ENCODE data around the gene RNF214. TPM values are rescaled to one million over a fixed set of nuclear protein-coding genes. Genes with fewer than 3 reads are reported as not detected.

Gene RNF214
- total RNA-seq, 1 donor from 2014 or later, result 21.6 TPM

GRCh38 chr11:117282956-117283355 is 50.5 kb downstream of the RNF214 start:
- no peak for DNase-seq (ENCODE audit: low read depth)

GRCh38 chr11:117284053-117284452 is 51.6 kb downstream of the RNF214 start:
- no peak for DNase-seq (ENCODE audit: low read depth)

GRCh38 chr11:117286588-117286987 is 54.1 kb downstream of the RNF214 start:
- DNase-seq (ENCODE audit: low read depth), result no peak

- no peak for DNase-seq (ENCODE audit: low read depth)
Observed at GRCh38 chr11:117287668-117288067, 55.2 kb downstream of the RNF214 start.

DNA sequence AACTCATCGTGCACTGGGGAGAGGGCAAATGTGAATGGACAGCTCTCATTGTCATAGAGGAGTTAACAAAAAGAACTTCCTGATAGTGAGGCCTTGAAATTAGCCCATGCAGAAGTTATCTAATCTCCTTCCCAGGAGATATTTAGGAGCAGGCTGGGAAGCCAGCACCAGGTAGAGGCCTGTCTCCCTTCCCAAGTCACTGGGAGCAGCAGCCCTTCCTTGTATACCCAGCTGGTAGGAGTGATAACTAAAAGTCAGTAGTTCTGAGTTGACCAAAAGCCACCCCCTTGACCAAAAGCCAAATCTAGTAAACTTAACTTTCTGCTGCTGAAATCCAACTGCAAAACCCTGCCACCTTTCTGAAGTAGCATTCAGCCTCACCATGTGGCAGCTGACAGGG is 57.3 kb downstream of the RNF214 start:
- no peak for DNase-seq (ENCODE audit: low read depth)

GRCh38 chr11:117290809-117291396 is 58.4 kb downstream of the RNF214 start, which contains the start of gene BACE1-AS:
TSS of gene BACE1-AS (plus strand) at chr11:117291346.
- DNase-seq (ENCODE audit: low read depth), result no peak

- DNase-seq (ENCODE audit: low read depth), result no peak
Observed at GRCh38 chr11:117292616-117293015, 60.1 kb downstream of the RNF214 start.

- DNase-seq (ENCODE audit: low read depth), result no peak
Observed at GRCh38 chr11:117295438-117296137, 63.1 kb downstream of the RNF214 start.

- no peak for DNase-seq (ENCODE audit: low read depth)
Observed at GRCh38 chr11:117296881-117297280, 64.4 kb downstream of the RNF214 start.

DNA sequence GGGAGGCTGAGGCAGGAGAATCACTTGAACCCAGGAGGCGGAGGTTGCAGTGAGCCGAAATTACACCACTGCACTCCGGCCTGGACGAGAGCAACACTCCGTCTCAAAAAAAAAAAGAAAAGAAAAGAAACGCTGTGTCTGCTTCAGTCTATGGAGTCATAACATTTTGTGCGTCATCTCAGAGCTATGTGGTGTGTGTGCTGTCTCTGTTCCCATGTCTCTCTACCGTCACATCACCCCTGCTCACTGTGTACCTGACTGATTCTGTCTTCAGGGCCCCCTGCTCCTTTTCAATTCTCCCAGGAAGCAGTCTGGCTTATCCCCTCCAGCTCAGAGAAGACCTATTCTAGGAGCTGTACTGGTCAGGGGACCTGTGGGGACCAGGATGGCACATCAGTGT is 65.7 kb downstream of the RNF214 start:
- DNase-seq (ENCODE audit: low read depth), result no peak

DNA sequence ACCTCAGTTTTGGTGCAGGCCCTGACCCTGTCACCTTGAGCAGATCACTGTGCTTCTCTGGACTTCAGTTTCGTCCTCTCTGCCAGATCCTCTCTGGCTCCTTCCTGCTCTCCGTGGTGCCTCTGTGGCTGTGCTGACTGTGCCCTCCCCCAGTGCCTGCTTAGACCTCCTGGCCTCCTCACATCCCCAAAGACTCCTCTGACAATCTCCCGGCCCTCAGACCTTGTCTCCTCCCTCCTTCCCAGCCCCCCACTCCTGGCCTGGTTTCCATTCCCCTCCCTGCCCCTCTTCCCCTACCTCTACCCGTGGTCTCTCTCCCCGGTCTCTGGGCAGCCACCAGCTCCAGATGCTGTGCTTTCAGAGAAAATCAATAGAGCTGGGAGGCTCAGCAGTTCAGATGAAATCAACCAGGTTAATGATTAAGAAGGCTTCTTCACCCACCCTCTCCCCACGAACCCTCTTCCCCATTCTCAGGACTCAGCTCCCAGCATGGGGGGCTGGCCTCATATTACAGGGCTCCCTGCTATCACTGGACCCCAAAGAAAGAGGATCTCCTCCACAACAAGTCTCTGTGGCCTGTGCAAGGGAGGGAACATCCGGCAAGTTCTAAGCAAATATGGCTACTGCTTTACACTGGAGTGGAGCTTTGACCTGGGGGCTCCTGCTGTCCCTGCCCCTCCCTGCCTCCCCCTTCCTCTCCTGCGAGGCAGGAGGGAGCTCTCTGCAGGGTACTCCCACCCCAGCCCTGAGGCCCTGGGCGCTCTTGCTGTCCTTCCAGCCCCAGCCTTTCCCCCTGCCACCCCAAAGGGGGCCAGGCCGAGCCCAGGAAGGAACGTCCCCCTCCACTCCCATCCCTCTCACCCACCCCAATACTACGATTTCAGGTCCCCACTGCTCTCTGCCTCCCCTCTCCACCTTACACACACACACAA is 67.1 kb downstream of the RNF214 start:
- DNase-seq (ENCODE audit: low read depth), result peak; percentile 31

DNA sequence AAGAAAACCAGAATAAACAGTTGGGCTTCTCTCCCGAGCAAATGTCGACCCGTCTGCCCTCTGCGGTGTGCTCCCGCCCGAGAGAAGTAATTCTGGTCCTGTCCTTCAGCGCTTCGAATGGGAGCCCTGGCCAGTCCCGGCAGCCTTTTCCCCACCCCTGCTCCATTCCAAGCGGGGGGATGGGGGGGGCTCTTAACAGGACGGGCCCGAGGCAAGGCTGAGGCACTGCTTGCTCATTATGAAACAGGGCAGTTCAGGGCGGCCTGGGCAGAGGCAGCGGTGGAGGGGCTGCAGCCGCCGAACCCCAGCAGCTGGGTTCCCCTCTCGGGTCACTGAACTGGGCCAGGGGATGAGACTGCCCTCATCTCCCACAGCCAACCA is 67.8 kb downstream of the RNF214 start:
- peak; percentile 48 for DNase-seq (ENCODE audit: low read depth)

GRCh38 chr11:117300773-117301172 is 68.3 kb downstream of the RNF214 start:
- peak; percentile 14 for DNase-seq (ENCODE audit: low read depth)

GRCh38 chr11:117302228-117302627 is 69.8 kb downstream of the RNF214 start:
- DNase-seq (ENCODE audit: low read depth), result no peak

DNA sequence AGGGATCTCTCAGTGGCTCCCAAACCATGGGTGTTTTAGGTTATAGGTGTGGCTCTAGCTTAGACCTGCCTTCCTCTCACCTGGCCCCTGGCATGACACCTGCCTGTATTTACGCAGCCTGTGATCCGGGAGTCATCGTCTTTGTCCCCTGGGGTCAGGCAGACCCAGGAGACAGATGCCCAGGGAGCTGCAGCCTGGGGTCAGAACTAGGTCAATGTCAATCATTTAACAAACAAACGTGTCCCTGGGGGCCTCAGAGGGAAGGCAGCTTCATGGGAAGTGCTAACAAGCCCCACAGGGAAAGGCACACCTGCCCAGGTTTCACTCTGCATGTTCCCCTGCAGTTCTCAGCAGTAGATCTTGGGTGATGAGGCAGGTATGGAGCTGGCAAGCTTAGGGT is 70.6 kb downstream of the RNF214 start:
- no peak for DNase-seq (ENCODE audit: low read depth)

GRCh38 chr11:117303646-117304315 is 71.3 kb downstream of the RNF214 start:
- DNase-seq (ENCODE audit: low read depth), result no peak

- no peak for DNase-seq (ENCODE audit: low read depth)
Observed at GRCh38 chr11:117305145-117305544, 72.7 kb downstream of the RNF214 start.

DNA sequence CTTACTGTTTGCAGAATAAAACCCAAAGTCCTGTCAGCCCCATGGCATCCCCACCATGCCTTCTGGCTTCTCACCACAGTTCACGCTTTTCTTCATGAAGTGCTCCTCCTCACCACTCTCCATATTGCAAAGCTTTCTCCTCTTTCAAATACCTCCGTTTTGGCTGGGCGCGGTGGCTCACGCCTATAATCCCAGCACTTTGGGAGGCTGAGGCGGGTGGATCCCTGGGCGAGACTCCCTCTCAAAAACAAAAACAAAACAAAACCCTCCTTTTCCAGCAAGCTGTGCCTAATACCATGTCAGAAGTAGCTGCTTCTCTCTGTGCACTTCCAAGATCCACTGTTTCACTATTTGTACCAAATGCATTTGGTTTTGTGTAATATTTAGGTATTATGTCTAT is 76.8 kb downstream of the RNF214 start:
- DNase-seq (ENCODE audit: low read depth), result no peak

- DNase-seq (ENCODE audit: low read depth), result no peak
Observed at GRCh38 chr11:117313091-117313490, 80.6 kb downstream of the RNF214 start.

GRCh38 chr11:117313828-117314768 is 81.6 kb downstream of the RNF214 start:
- no peak for DNase-seq (ENCODE audit: low read depth)

- DNase-seq (ENCODE audit: low read depth), result no peak
Observed at GRCh38 chr11:117314840-117315239, 82.4 kb downstream of the RNF214 start.

All from renal cortical epithelial cell (primary cell).